ENCODE results near the gene RPL23.

GRCh38 chr17:38885728-38886642, 32.5 kb upstream of the RPL23 start:
- TF ChIP-seq CTCF (IDR thresholded peaks at IDR 0.05; ENCODE audit: insufficient read depth, low read length) = no peak
- TF ChIP-seq POLR2AphosphoS5 (IDR thresholded peaks at IDR 0.05; ENCODE audit: low read depth) = no peak
- TF ChIP-seq, protein P1, sequence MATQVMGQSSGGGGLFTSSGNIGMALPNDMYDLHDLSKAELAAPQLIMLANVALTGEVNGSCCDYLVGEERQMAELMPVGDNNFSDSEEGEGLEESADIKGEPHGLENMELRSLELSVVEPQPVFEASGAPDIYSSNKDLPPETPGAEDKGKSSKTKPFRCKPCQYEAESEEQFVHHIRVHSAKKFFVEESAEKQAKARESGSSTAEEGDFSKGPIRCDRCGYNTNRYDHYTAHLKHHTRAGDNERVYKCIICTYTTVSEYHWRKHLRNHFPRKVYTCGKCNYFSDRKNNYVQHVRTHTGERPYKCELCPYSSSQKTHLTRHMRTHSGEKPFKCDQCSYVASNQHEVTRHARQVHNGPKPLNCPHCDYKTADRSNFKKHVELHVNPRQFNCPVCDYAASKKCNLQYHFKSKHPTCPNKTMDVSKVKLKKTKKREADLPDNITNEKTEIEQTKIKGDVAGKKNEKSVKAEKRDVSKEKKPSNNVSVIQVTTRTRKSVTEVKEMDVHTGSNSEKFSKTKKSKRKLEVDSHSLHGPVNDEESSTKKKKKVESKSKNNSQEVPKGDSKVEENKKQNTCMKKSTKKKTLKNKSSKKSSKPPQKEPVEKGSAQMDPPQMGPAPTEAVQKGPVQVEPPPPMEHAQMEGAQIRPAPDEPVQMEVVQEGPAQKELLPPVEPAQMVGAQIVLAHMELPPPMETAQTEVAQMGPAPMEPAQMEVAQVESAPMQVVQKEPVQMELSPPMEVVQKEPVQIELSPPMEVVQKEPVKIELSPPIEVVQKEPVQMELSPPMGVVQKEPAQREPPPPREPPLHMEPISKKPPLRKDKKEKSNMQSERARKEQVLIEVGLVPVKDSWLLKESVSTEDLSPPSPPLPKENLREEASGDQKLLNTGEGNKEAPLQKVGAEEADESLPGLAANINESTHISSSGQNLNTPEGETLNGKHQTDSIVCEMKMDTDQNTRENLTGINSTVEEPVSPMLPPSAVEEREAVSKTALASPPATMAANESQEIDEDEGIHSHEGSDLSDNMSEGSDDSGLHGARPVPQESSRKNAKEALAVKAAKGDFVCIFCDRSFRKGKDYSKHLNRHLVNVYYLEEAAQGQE (IDR thresholded peaks at IDR 0.05; ENCODE audit: insufficient replicate concordance, low read depth) = no peak
- TF ChIP-seq GABPA (IDR thresholded peaks at IDR 0.05; ENCODE audit: low read depth) = no peak

Data from HL-60 (cell line).